SH-SY5Y (cell line): ENCODE results near the gene ASB16.

Experiments
- GATA2 ChIP-seq: IDR thresholded peaks from 2 replicates; pipeline ENCODE4 v1.6.1; 2011; ENCODE audit warnings: mild to moderate bottlenecking, low read depth, low read length
- GATA3 ChIP-seq: IDR thresholded peaks from 2 replicates; pipeline ENCODE4 v1.6.1; 2011; ENCODE audit warnings: low read depth, mild to moderate bottlenecking, low read length, moderate library complexity

- no peak for TF ChIP-seq GATA2
- TF ChIP-seq GATA3 = no peak
These were observed 13.8 kb downstream of the ASB16 start for GRCh38 chr17:44184212-44184810.
